HG02840 (cell line): Measurements from ENCODE around the gene CTSD.
"Not testable (repeated sequence)": the region's sequence is repeated elsewhere in the genome, so short reads cannot be mapped to it uniquely, and the experiment has no call there.

Source experiments
- ATAC-seq: cut with Tn5 transposase; IDR thresholded peaks from one replicate; pipeline ENCODE4 v1.9.1; 2021; ENCODE audit warnings: mild to moderate bottlenecking, moderate library complexity, moderate number of reproducible peaks; ENCODE audit not compliant: unreplicated experiment, low FRiP score

CTSD gene

DNA sequence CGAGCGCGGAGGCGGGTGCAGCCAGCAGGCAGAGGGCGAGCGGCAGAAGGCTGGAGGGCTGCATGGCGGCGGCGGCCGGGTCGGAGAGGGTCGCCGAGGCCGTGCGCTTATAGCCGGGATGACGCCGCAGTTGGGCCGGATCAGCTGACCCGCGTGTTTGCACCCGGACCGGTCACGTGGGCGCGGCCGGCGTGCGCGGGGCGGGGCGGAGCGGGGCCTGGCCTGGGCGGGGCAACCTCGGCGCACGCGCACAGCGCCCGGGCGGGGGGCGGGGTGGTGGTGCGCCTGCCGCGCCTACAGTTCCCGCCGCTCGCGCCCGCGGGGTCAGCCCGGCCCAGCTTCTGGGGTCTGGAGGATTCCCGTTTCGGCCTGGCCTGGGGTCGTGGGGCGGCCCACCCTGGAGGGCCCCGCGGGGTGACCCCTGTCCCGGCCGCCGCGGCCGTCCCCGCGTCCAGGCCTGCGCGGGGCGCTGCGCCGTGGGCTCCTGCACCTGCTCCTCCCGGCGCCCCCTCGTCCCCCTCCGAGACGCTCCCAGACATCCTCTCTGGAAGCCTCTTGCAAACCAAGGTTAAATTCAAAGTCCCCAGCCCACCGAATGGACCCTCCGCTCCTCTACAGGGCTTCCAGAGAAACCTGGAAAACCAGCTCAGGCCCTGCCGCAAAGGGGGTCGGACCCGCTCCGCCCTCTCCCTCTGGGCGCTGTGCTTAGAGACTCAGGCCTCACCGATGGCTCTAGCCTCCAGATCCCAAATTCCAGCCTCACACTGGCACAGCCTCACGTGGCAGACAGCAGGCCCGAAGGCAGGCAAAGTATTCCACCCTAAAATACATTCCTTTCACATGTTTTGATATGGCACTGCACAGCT, at the start of gene CTSD:
Gene CTSD (minus strand): TSS at position 132 of the 866 bp plus-strand sequence. CDS start 68 bp downstream, at position 64.
- peak; percentile 68 for ATAC-seq

DNA sequence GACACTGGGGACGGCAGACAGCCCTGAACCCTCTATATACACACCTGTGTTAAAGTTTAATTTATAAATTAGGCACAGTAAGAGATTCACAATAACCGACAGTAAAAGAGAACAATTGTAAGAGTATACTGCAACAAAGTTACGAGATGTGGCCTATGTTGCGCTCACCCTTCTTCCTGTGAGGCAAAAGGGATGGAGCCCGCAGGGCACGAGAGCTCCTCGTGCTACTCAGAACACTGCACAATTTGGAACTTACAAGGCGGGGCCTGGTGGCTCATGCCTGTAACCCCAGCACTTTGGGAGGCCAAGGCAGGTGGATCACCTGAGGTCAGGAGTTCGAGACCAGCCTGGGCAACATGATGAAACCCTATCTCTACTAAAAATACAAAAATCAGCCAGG, 49.6 kb upstream of the CTSD start:
- not testable (repeated sequence) for ATAC-seq

DNA sequence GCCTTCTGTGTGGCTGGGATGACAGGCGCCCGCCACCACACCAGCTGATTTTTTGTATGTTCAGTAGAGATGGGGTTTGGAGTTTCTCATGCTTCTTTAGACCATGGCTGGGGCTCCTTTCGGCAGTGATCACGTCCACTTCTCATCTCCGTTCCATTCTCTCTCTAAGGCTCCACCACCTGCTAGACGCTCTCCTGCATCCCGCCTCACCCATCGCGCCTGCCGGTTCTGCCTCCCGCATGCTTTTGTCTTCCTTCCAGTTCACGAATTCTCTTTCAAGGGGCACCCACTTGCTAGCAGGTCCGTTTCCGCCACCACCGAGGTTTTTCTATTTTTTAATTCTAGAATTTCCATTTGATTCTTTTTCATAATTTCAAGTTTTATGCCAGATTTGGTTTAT, 49.1 kb upstream of the CTSD start:
- no peak for ATAC-seq

DNA sequence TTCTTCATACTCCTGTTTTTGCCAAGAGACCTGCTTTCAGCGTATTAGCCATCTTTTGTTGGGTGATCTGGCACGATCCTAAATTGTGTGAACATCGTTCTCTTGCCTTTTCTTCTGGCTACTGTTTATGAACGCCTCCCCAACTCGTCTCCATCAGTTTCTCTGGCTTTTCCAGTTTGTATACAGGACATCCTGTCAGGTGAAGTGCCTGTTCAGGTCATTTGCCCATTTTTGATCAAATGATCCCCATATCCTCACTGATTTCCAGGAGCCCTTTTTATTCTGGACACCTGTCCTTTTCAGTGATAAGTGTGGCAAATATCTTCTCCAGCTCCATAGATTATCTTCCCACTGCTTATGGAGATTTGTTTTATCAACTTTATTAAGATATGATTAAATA, 48.5 kb upstream of the CTSD start:
- no peak for ATAC-seq

DNA sequence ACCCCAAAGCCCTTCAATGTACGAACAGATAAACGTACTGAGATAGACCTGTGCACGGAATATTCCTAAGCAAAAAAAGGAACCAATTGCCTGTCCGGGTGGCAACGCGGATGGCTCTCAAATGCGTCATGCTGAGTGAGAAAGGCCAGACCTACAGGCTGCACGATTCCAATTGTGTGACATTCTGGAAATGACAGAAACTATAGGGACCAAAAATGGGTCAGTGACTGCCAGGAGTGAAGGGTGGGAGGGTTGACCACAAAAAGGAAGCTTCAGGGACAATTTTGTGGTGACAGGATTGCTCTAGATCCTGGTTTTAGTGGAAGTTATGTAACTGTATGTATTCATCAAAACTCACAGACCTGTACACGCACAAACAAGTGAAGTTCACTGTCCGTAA, 47.0 kb upstream of the CTSD start:
- no peak for ATAC-seq

DNA sequence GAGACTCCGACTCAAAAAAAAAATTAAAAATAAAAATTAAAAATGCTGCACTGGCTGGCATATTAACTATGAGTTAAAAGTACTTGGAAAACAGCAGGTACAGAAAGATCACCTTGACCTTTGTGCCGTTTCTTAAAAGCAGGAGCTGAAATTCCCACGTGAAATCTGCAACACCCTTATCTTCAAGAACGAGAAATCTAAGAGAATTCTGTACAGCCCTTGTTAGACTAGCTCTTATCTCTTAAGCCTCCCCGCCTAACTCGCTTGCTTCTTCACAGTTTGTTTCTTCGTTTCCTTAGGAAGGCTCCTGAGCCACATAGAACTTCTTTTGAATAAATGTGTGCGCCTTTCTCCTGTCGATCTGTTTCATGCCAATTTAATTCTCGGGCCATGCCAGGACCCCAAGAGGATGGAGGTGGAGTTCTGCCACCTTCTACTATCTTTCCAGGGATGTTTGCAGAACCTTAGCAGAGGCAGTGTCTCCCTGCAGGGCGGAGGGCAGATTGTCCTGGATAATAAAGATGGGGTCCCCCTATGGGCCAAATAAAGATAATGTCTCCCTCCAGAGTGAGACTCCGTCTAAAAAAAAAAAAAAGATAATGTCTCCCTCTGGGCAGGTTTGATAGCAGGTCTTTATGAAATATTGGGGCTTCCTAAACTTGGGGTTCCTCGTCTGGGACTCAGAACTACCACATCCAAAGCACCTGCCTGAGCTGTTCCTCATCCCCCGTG, 43.7 kb upstream of the CTSD start:
- ATAC-seq, result no peak

DNA sequence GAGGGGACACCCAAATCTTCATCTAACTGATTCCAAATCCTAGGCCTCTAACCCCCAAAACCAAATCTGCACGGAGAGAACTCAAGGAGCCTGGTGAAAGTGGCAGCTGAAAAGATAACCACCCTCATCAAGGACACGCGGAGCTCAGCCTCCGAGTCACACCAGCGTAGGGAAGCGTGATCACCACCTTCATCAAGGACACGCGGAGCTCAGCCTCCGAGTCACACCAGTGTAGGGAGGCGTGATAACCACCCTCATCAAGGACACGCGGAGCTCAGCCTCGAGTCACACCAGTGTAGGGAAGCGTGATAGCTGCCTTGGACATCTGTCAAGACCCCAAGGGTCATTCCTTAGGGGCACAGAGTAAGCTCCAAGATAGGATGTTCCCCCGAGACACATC, 41.8 kb upstream of the CTSD start:
- ATAC-seq, result no peak

DNA sequence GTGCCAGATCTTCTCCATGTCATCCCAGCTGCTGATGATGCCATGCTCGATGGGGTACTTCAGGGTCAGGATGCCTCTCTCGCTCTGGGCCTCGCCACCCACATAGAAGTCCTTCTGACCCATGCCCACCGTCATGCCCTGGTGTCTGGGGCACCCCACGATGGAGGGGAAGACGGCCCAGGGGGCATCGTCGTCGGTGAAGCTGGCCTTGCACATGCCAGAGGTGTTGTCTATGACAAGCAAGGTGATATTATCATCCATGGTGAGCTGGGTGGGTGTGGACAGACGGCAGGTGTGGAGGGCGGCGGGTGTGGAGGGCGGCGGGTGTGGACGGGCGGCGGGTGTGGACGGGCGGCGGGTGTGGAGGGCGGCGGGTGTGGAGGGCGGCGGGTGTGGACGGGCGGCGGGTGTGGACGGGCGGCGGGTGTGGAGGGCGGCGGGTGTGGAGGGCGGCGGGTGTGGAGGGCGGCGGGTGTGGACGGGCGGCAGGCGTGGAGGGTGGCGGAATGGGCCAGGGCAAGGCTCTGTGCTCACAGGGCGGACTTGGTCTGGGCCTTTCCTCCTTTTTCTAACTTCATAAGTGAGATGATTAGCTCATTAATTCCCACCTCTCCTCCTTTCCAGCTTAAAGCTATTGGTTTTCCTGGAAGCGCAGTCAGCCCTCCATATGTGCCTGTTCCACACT, 40.2 kb upstream of the CTSD start:
- not testable (repeated sequence) for ATAC-seq

DNA sequence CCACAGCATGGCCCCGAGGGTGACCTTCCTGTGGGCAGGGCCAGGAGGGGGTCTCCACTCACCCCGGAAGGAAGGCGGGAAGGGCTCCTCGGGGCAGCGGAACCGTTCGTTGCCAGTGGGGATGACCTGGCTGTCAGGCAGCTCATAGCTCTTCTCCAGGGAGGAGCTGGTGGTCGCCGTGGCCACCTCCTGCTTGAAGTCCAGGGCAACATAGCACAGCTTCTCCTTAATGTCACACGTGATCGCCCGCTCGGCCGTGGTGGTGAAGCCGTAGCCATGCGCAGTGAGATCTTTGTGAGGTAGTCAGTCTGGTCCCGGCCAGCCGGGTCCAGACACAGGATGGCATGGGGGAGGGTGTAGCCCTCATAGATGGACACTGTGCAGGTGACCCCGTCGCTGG, 39.5 kb upstream of the CTSD start:
- no peak for ATAC-seq

DNA sequence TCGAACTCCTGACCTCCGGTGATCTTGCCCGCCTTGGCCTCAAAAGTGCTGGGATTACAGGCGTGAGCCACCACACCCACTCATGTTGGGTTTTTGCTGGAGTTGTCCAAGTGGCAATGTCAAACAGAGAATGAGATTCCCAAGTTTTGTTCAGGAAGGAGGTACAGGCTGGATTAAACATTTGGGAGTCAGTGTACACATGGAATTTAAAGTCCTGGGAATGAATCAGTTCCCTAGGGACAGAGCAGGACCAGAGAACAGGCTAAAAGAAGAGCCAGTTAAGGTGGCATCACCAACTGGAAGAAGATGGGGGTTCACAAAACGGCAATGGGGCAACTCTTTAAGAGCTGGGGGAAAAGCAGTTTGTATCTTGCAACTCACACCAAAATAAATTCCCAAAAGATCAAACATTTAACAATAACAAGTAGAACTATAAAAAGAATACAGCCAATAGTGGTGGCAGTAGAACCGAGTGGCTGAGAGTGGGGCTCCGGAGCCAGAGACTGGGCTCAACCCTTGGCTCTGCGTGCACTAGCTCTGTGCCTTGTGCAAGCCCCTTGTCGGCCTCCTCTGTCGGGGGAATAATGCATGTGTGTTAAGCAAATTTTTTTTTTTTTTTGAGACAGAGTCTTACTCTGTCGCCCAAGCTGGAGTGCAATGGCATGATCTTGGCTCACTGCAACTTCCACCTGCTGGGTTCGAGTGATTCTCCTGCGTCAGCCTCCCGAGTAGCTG, 33.8 kb upstream of the CTSD start:
- ATAC-seq, result no peak

DNA sequence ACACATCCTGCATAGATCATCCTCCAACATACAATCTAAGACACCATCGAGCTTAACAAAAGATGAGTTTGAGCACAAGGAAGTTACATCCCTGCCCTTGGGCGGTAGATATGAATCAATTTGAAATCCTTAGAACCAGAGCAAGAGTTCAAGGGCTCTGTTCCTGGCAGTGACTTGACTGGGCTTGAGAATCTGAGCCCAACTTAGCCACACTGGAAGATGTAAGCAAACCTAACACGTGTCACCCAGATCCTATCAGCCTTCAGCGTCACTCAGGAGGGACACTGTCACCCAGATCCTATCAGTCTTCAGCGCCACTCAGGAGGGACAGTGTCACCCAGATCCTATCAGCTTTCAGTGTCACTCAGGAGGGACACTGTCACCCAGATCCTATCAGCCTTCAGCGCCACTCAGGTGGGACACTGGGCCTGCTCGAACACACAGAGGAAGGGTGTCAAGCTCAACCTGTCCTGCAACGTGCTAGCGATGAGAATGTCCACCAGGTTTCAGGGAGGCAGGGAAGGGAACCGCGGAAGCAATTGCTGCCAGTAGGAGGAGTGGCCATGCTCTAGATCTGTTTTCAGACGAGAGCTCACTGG, 32.8 kb upstream of the CTSD start:
- no peak for ATAC-seq

DNA sequence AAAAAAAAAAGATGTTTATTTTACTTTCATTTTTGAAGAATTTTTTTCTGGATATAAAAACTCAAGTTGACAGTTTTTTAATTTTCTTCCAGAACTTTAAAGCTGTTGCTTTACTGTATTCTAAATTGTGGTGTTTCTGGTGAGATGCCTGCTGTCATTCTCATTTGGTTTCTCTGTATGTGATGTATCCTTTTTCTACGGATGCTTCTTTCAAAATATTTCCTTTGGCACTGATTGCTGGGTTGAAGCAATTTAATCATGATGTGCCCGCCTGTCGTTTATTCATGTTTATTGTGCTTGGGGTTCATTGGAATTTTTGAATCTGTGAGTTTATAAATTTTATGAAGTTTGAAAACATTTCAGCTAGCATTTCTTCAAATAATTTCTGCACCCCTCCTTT, 29.4 kb upstream of the CTSD start:
- ATAC-seq, result no peak

DNA sequence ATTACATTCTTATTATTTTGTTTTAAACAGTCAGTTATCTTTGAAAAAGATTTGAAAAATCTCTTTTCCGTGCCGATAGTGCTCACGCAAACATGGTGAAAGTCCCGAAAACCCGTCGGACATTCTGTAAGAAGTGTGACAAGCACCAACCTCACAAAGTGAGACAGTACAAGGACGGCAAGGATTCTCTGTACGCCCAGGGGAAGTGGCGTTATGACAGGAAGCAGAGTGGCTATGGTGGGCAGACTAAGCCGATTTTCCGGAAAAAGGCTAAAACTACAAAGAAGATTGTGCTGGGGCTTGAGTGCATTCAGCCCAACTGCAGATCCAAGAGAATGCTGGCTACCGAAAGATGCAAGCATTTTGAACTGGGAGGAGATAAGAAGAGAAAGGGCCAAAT, 28.7 kb upstream of the CTSD start:
- ATAC-seq, result no peak

DNA sequence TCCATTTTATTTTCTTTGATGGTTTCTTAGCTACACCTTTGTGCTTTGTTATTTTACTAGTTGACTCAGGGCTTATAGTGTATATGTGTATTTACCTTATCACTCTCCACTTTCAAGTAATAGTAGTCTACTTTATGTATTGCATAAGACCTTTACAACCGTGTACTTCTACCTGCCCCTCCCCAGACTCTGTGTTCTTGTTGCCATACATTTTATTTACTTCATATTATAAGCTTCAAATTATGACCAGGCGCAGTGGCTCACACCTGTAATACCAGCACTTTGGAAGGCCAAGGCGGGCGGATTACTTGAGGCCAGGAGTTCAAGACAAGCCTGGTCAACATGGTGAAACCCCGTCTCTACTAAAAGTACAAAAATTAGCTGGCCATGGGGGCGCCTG, 28.2 kb upstream of the CTSD start:
- no peak for ATAC-seq

DNA sequence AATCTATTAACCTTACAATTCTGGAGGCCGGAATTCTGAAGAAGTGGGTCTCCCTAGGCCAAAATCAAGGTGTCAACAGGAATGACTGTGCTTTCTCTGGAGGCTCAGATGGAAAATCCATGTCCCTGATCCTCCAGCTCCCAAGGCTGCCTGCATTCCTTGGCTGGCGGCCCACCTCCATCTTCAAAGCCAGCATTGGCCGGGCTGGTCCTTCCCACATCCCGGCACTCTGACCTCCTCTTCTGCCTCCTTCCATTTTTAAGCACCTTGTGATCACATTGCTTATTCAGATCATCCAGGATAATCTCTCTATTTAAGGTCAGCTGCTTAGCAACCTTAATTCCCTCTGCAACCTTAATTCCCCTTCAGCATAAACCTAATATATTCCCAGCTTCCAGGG, 22.7 kb upstream of the CTSD start:
- no peak for ATAC-seq

DNA sequence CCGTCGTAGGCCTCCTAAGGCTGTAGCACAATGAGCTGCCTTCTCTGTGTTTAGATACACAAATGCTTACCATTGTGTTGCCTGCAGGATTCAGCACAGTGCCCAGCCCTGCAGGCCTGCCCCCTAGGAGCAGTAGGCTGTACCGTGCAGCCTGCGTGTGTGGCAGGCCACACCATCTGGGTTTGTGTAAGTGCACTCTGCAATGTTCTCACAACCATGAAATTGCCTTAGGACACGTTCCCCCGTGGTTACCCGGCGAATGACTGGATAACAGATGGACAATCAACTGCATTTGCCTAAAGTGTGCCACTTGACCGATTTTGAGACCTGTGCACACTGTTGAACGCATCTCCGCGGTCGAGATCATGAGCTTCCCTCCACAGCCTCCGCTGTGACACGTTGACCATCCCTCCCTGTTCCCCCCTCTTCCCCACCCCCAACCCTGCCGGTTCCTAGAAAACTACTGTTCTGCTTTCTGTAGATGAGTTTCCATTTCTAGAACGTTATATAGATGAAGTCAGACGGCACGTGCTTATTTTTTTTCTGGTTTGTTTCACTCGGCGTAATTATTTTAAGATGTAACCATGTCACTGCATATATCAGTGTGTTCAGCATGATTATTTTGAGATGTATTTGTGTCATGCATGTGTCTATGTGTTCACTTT, 22.2 kb upstream of the CTSD start:
- ATAC-seq, result no peak

DNA sequence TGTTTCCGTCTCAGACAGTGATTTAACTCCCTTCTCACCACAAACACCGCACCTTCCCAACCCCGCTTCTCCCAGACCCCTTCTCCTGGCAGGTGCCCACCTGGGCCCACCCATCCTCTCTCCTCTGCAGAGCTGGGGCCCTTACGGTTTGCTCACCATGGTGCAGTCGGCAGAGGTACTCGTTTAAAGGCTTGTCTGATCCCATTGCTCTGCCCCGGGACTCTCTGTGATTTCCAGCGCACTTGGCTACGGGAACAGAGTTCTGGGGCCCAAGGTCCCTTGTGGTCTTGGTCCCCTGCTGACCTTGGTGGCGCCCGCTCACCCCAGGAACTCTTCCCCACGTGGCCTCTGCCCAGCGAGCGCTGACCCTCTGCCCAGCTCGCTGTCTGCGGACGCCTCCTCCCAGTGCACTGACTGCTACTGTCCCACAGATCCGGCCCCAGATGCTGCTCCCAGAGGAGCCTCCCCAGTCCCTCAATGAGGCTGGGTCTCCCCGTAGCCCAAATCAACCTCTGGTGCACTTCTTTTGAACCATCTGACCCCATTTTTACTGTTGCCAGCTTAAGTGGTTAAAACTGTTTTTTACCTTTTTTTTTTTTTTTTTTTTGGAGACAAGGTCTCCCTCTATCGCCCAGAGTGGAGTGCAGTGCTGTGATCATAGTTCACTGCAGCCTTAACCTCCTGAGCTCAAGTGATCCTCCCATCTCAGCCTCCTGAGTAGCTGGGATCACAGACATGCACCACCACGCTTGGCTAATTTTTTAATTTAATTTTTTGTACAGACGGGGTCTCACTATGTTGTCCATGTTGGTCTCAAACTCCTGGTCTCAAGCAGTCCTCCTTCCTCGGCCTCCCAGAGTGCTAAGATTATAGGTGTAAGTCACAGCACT, 21.3 kb upstream of the CTSD start:
- ATAC-seq, result no peak

DNA sequence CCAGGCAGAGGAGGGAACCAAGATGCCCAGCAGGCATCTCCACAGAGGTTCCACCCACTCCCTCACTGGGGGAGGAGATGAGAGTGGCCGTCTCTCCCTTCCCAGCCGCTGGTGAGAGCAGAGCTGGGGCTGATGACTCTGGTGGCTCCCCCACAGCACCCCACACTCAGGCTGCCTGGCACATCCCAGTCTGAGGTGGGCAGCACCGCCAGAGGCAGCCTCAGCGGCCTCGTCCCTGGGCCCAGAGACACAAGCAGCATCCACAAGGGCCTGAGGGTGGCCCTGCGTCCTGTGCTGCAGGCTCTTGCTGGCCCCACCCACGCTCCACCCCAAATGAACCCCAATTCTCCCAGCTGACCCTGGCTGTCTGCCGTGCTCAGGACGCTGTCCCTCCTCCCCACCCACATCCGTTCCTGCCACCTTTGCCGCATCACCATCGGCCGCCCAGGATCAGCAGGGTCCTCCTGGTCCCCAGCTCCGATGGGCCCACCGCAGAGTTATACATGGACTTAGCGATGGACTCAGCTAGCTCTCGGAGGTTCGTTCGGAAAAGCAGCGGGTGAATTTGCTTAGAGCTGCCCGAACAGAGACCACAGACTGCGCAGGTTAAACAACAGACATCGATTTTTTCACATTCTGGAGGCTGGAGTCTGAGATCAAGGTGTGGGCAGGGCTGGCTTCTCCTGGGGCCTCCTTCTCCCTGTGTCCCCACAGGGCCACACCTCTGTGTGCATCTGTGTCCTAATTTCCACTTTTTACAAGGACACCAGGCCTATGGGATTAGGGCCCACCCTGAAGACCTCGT, 20.2 kb upstream of the CTSD start:
- ATAC-seq, result no peak
